AG04449 (cell line): ENCODE measurements around the gene PGBD2.
"Not testable (repeated sequence)": the region's sequence is repeated elsewhere in the genome, so short reads cannot be mapped to it uniquely, and the experiment has no call there.

ENCODE experiments used
- CTCF ChIA-PET: fragments of 350-600 bp; formaldehyde crosslinking; extraction: SDS; loops from one replicate; lab custom pipeline; 2021; ENCODE audit warnings: antibody characterized with exemption; lab: Yijun Ruan, JAX
- POLR2A ChIA-PET: fragments of 400-600, 350-600 bp; formaldehyde crosslinking; extraction: SDS; loops from one replicate; lab custom pipeline; 2020; ENCODE audit warnings: antibody characterized with exemption, inconsistent platforms; lab: Yijun Ruan, JAX
- DNase-seq: peaks from one replicate; pipeline ENCODE4 v3.0.0-alpha.2; 2010; ENCODE audit warnings: low read depth, low spot score
- H3K4me3 ChIP-seq: 2 replicates; pipeline ENCODE4 v1.5.1; 2011; ENCODE audit warnings: low read depth, mild to moderate bottlenecking, control low read depth, low read length
- CTCF ChIP-seq: IDR thresholded peaks from one replicate; pipeline ENCODE4 v1.5.1; 2011; ENCODE audit warnings: mild to moderate bottlenecking, moderate library complexity, low read length, control low read depth, inconsistent platforms; ENCODE audit not compliant: insufficient read depth; ENCODE audit errors: missing control alignments

Gene PGBD2

DNA sequence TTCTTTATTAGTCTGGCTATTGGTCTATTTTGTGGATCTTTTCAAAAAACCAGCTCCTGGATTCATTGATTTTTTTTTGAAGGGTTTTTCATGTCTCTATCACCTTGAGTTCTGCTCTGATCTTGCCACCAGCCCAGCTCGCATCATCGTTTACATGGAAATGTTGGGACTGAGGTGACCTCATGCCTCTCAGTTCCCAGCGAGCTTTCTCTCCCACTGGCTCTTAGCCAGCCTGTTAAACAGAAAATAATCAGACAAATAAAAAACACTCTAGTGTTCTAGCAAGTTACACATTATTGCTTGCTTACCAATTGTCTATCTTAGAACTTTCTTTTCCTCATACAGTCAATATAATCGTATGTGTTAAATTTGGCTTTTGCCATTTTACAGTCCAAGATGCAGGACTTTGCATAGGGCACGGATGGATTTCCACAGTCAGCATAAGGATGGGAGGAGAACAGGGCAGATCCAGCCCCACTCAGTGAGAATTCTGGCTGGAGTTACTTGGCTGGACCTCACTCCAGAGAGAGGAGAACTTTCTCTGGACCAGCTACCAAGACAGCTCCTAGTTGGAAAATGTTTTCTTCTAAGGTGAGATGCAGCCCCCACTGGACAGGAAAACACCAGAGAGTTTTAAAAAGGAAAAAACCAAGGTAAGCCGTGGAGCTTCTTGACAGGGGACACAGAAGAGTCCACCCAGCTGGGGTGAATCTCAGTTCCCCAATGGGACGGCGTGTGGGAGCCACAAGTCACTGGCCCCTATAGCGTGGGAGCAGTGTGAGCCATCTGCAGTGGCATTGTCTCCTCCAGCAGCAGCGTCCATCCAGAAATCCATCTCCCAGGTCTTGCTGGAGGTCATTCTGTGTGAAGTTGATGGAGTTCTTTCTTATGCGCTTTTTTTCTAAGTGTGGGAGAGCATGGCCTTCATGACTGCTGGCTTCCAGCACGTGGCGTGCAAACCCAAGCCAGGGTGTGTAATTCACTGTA is 17.6 kb downstream of the PGBD2 start:
- TF ChIP-seq CTCF: no peak
- ChIA-PET POLR2A (no interaction called here), CTCF (interaction anchor here (1.1 to 1.3 kb wide), 2 partner anchors 10 to 45 kb away, joined by 3 to 7 read pairs; no protein-coding TSS in a partner anchor)
- no peak overlapping the region for H3K4me3 ChIP-seq
- no peak for DNase-seq

GRCh38 chr1:248924696-248925532 is 18.9 kb downstream of the PGBD2 start:
- peak; percentile 49 for TF ChIP-seq CTCF
- peak; percentile 10 for DNase-seq
- CTCF ChIA-PET: interaction anchor here (0.6 to 1.6 kb wide), 3 partner anchors 42 to 87 kb away, joined by 3 to 4 read pairs (median 3); partner anchors contain the start of gene ZNF672
- no peak overlapping the region for H3K4me3 ChIP-seq
- POLR2A ChIA-PET: no interaction called here

DNA sequence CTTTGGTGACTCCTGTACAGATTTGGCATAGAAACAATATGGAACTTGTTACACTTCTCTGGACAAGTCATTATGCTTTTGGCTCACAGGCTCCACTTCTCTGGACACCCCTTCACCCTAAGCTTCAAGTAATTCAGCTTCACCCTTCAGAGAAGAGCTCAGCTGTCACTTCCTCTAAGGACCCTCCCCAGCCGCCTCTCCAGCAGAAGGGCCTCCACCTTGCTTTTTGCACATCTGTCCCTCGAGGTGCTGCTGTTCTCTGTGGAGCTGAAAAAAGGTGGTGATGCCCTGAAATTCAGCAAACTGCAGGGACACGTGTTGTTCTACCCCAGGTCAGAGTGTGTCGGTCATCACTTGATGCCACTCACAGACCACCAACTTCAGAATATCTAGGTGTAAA is 19.8 kb downstream of the PGBD2 start:
- H3K4me3 ChIP-seq, DNase-seq: not testable (repeated sequence)
- ChIA-PET CTCF (interaction anchor here (1.2 to 1.6 kb wide), 3 partner anchors 11 to 84 kb away, joined by 3 to 4 read pairs (median 4); no protein-coding TSS in a partner anchor), POLR2A (interaction anchor here (0.6 kb wide), 2 partner anchors 87 to 99 kb away, joined by 3 read pairs; no protein-coding TSS in a partner anchor)

- ChIA-PET POLR2A (interaction anchor here (0.6 kb wide), 1 partner anchor 88 kb away, joined by 3 read pairs; no protein-coding TSS in a partner anchor), CTCF (interaction anchor here (0.9 to 1.6 kb wide), 4 partner anchors 12 to 85 kb away, joined by 3 to 4 read pairs (median 4); no protein-coding TSS in a partner anchor)
- H3K4me3 ChIP-seq: no peak overlapping the region
- DNase-seq: peak; percentile 23
- TF ChIP-seq CTCF: no peak
These were observed 20.6 kb downstream of the PGBD2 start for GRCh38 chr1:248926401-248927182.

GRCh38 chr1:248927283-248927682 is 21.2 kb downstream of the PGBD2 start:
- CTCF ChIA-PET: interaction anchor here (0.9 to 1.5 kb wide), 2 partner anchors 42 to 85 kb away, joined by 3 to 4 read pairs; no protein-coding TSS in a partner anchor
- DNase-seq: not testable (repeated sequence)

GRCh38 chr1:248928122-248928521 is 22.1 kb downstream of the PGBD2 start:
- POLR2A ChIA-PET, CTCF ChIA-PET, DNase-seq, H3K4me3 ChIP-seq: not testable (repeated sequence)

More at GRCh38 chr1:248927283-248927682, 21.2 kb downstream of the PGBD2 start:
- POLR2A ChIA-PET, H3K4me3 ChIP-seq: not testable (repeated sequence)

- CTCF ChIA-PET, DNase-seq, H3K4me3 ChIP-seq, POLR2A ChIA-PET: not testable (repeated sequence)
These were observed 24.0 kb downstream of the PGBD2 start for GRCh38 chr1:248930037-248930436.

GRCh38 chr1:248938173-248938809 is 32.3 kb downstream of the PGBD2 start:
- CTCF ChIA-PET, H3K4me3 ChIP-seq, POLR2A ChIA-PET, DNase-seq: not testable (repeated sequence)

- DNase-seq, POLR2A ChIA-PET, H3K4me3 ChIP-seq, CTCF ChIA-PET: not testable (repeated sequence)
These were observed 38.3 kb downstream of the PGBD2 start for GRCh38 chr1:248944134-248944999.

GRCh38 chr1:248945000-248945423 is 39.0 kb downstream of the PGBD2 start:
- CTCF ChIA-PET, POLR2A ChIA-PET, DNase-seq, H3K4me3 ChIP-seq: not testable (repeated sequence)
